Measurements from ENCODE around the gene PLXNB2.

DNA sequence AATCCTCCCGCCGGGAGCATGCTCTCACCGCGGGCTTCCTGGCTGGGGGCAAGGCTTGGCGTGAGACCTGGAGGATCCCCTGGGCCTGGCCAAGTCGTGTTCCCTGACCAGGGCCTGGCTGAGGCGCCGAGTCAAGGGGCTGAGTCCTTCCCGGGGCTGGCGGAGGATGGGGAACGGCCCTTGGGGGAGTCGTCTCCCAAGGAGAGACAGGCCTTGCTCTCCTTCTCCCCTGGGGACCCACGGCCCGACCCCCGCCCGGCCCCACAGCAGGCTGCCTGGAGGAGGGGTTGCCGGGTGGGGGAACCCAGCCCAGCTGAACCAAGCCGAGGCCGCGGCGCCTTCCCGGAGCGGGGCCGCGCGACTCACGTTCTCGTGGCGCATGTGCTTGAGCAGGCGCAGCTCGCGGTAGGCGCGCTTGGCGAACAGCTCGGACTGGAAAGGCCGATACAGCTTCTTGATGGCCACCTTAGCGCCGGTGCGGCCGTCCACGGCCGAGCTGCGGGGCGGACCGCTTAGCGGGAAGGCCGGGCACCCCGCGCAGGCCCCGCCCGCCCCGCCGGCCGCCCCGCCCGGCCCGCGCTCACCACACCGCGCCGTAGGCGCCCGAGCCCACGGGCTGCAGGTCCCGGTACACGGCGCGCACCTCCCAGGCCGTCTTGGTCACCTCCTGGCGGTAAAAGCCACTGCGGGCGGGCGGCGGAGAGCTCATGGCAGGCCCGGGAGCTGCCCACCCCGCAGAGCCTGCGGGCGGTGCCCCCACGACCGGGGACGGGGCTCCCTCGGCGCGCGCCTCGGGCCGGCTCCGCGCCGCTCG is 46.4 kb downstream of the PLXNB2 start:
- TF ChIP-seq, protein P1, sequence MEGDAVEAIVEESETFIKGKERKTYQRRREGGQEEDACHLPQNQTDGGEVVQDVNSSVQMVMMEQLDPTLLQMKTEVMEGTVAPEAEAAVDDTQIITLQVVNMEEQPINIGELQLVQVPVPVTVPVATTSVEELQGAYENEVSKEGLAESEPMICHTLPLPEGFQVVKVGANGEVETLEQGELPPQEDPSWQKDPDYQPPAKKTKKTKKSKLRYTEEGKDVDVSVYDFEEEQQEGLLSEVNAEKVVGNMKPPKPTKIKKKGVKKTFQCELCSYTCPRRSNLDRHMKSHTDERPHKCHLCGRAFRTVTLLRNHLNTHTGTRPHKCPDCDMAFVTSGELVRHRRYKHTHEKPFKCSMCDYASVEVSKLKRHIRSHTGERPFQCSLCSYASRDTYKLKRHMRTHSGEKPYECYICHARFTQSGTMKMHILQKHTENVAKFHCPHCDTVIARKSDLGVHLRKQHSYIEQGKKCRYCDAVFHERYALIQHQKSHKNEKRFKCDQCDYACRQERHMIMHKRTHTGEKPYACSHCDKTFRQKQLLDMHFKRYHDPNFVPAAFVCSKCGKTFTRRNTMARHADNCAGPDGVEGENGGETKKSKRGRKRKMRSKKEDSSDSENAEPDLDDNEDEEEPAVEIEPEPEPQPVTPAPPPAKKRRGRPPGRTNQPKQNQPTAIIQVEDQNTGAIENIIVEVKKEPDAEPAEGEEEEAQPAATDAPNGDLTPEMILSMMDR (IDR thresholded peaks at IDR 0.05), result no peak
- TF ChIP-seq POLR2AphosphoS5 (IDR thresholded peaks at IDR 0.05) (no peak), POLR2A (IDR thresholded peaks at IDR 0.05) (peak in 1 of 2 donors; percentile 23)

Data from gastroesophageal sphincter (tissue), 3 donors.